Measurements from ENCODE around the gene TEK.

TEK gene

GRCh38 chr9:27212191-27212590 is 103.2 kb downstream of the TEK start:
- no peaks in the 10 kb centered on the region for H3K4me1 ChIP-seq (ENCODE audit: control insufficient read depth, insufficient read depth, low read length)
- no peak overlapping the region for H3K27ac ChIP-seq (ENCODE audit: extremely low read depth, low read depth, low read length)
- TF ChIP-seq ZNF837 (tag by site-specific recombination; IDR thresholded peaks at IDR 0.05) (no peak), SCRT2 (tag by site-specific recombination; IDR thresholded peaks at IDR 0.05) (no peak), ZNF707 (tag by site-specific recombination; IDR thresholded peaks at IDR 0.05) (no peak), FEZF1 (tag by site-specific recombination; IDR thresholded peaks at IDR 0.05) (no peak), ZNF514 (tag by site-specific recombination; IDR thresholded peaks at IDR 0.05) (no peak)
- H3K9me3 ChIP-seq (ENCODE audit: control insufficient read depth, insufficient read depth, low read depth, low read length): no peaks in the 10 kb centered on the region
- no peak overlapping the region for H3K4me3 ChIP-seq (ENCODE audit: low read depth, low read length)
- CTCF ChIA-PET: interaction anchor here (0.7 kb wide), 1 partner anchor 163 kb away, joined by 3 read pairs; no protein-coding TSS in a partner anchor
- no peaks in the 10 kb centered on the region for H3K36me3 ChIP-seq (ENCODE audit: control insufficient read depth in 2 of 2, insufficient read depth in 1 of 2, low read length in 2 of 2)
- POLR2A ChIA-PET: no interaction called here

- TF ChIP-seq ZNF596 (tag by site-specific recombination; IDR thresholded peaks at IDR 0.05): no peak
- TF ChIP-seq ZNF704 (tag by site-specific recombination; IDR thresholded peaks at IDR 0.05): no peak
- no peak for TF ChIP-seq ZNF701 (tag by site-specific recombination; IDR thresholded peaks at IDR 0.05)
- no peak for TF ChIP-seq HOXA7 (CRISPR knock-in tag; IDR thresholded peaks at IDR 0.05; ENCODE audit: borderline replicate concordance)
- TF ChIP-seq ZNF138 (tag by site-specific recombination; IDR thresholded peaks at IDR 0.05; ENCODE audit: borderline replicate concordance): no peak
- TF ChIP-seq KLF10 (tag by site-specific recombination; IDR thresholded peaks at IDR 0.05): no peak
- TF ChIP-seq ZNF169 (tag by site-specific recombination; IDR thresholded peaks at IDR 0.05): no peak
- no peak for TF ChIP-seq HOXD13 (CRISPR knock-in tag; IDR thresholded peaks at IDR 0.05; ENCODE audit: borderline replicate concordance)
- no peak for TF ChIP-seq ZNF513 (tag by site-specific recombination; IDR thresholded peaks at IDR 0.05)
- no peak for TF ChIP-seq BCL6B (tag by site-specific recombination; IDR thresholded peaks at IDR 0.05)
- TF ChIP-seq ZNF449 (tag by site-specific recombination; IDR thresholded peaks at IDR 0.05): no peak
- TF ChIP-seq MYNN (tag by site-specific recombination; IDR thresholded peaks at IDR 0.05; ENCODE audit: borderline replicate concordance): no peak
- no peak for TF ChIP-seq ZNF423 (tag by site-specific recombination; IDR thresholded peaks at IDR 0.05)
- no peak for TF ChIP-seq ZNF292 (tag by site-specific recombination; IDR thresholded peaks at IDR 0.05; ENCODE audit: borderline replicate concordance, low read depth)
- no peak for TF ChIP-seq HOXC10 (CRISPR knock-in tag; IDR thresholded peaks at IDR 0.05)
- TF ChIP-seq ZNF324 (tag by site-specific recombination; IDR thresholded peaks at IDR 0.05): no peak
- no peak for TF ChIP-seq ZNF335 (tag by site-specific recombination; conservative IDR thresholded peaks at IDR 0.05)
- no peak for TF ChIP-seq ZFP3 (tag by site-specific recombination; IDR thresholded peaks at IDR 0.05; ENCODE audit: low read depth)
- no peak for TF ChIP-seq ZNF2 (tag by site-specific recombination; IDR thresholded peaks at IDR 0.05)
- no peak for TF ChIP-seq ZFP69B (tag by site-specific recombination; IDR thresholded peaks at IDR 0.05)
- Histone ChIP-seq H3K9me3 (ENCODE audit: control insufficient read depth, insufficient read depth, low read depth, low read length) (no peaks in the 10 kb centered on the region), H3K4me3 (ENCODE audit: low read depth, low read length) (no peak overlapping the region), H3K27ac (ENCODE audit: extremely low read depth, low read depth, low read length) (no peak overlapping the region), H3K36me3 (ENCODE audit: control insufficient read depth in 2 of 2, insufficient read depth in 1 of 2, low read length in 2 of 2) (no peaks in the 10 kb centered on the region), H3K4me1 (ENCODE audit: control insufficient read depth, insufficient read depth, low read length) (no peaks in the 10 kb centered on the region)
- CTCF ChIA-PET: interaction anchor here (0.6 kb wide), 1 partner anchor 882 kb away, joined by 5 read pairs; no protein-coding TSS in a partner anchor
- POLR2A ChIA-PET: no interaction called here
These were observed 103.6 kb downstream of the TEK start for GRCh38 chr9:27212621-27213020.

All from HEK293 (cell line).